GM10266 (cell line): ENCODE results near the gene PLXNB3.

Experiments used
- DNase-seq: peaks from one replicate; pipeline ENCODE4 v3.0.0; 2012; ENCODE audit errors: extremely low spot score
- TF ChIP-seq, protein P1 (sequence below): IDR thresholded peaks from 2 replicates; pipeline ENCODE4 v1.5.1; 2012; ENCODE audit warnings: mild to moderate bottlenecking, low read depth; ENCODE audit not compliant: control insufficient read depth, insufficient read depth; ENCODE audit errors: missing control alignments

Gene PLXNB3

GRCh38 chrX:153783378-153784013 lies 19.4 kb downstream of the PLXNB3 start:
- TF ChIP-seq, protein P1, sequence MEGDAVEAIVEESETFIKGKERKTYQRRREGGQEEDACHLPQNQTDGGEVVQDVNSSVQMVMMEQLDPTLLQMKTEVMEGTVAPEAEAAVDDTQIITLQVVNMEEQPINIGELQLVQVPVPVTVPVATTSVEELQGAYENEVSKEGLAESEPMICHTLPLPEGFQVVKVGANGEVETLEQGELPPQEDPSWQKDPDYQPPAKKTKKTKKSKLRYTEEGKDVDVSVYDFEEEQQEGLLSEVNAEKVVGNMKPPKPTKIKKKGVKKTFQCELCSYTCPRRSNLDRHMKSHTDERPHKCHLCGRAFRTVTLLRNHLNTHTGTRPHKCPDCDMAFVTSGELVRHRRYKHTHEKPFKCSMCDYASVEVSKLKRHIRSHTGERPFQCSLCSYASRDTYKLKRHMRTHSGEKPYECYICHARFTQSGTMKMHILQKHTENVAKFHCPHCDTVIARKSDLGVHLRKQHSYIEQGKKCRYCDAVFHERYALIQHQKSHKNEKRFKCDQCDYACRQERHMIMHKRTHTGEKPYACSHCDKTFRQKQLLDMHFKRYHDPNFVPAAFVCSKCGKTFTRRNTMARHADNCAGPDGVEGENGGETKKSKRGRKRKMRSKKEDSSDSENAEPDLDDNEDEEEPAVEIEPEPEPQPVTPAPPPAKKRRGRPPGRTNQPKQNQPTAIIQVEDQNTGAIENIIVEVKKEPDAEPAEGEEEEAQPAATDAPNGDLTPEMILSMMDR, result no peak
- DNase-seq, result no peak

GRCh38 chrX:153784325-153784967 lies 20.4 kb downstream of the PLXNB3 start:
- TF ChIP-seq, protein P1, result no peak
- DNase-seq, result no peak

DNA sequence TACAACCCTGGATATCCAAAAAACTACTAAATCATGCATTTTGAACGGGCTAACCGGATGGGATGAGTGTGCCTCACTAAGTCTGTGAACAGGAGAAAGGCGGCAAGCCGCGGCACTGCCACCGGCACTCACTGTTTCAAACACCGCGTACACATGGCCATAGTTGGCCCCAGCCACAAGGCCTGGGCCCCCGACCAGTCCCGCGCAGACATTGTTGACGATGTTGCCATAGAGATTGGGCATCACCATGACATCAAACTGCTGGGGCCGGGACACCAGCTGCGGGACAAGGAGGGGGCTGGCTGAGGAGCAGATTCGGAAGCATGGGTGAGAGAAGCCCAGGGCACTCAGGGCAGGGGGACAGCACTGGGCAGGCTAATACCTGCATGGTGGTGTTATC lies 22.6 kb downstream of the PLXNB3 start:
- TF ChIP-seq, protein P1, result no peak
- no peak for DNase-seq

- no peak for DNase-seq
- TF ChIP-seq, protein P1, result no peak
Observed at GRCh38 chrX:153789654-153790053, 25.6 kb downstream of the PLXNB3 start.

DNA sequence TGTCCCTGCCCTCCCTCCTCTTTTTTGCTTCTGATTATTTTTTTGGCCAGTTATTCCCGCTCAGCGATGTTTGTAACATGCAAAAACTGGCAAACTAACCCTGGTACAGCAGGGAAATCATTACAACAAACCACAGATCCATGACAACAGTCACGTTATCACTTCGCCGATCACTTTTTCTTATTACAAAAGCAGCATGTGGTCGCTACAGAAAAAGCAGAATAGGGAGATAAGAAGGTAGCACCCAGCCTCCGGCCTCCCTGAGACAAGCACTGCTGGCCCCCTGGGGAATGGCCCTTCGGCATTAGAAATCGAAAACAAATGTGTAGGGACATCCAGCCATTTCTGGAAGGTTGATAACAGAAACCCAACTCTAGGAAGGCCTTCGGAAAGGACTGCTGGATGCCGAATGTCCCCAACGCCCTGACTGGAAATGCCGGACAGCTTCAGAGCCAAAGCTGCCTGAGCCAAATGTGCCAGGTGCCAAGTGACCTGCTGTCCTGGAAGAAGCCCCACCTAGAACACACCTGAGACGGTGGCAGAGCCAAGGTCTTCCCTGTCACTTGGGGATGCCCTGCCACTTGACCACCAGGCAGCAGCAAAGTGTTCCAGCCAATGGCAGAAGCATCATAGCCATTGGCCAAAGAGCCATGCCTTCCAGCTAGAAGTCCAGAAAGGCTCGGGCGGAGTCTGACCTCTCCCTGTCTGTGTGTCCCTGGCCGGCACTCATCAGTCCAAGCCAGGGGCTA lies 27.2 kb downstream of the PLXNB3 start:
- no peak for DNase-seq
- TF ChIP-seq, protein P1, result no peak

GRCh38 chrX:153792368-153792767 lies 28.3 kb downstream of the PLXNB3 start:
- no peak for DNase-seq
- TF ChIP-seq, protein P1, result no peak

- TF ChIP-seq, protein P1, result no peak
- no peak for DNase-seq
Observed at GRCh38 chrX:153793291-153793690, 29.2 kb downstream of the PLXNB3 start.
